Stimulated activated CD4-positive, alpha-beta T cell treated with anti-CD3 and anti-CD28 coated beads, Interleukin-2, amount 100 ng/mL, for 48 hours (primary cell): Measurements from ENCODE around the gene LMO7.
"Not testable (repeated sequence)": the region's sequence is repeated elsewhere in the genome, so short reads cannot be mapped to it uniquely, and the experiment has no call there.

Source experiments
- DNase-seq, 2 donors: peaks; one replicate each; pipeline ENCODE4 v3.0.0-alpha.2; 2020

Gene LMO7

GRCh38 chr13:75648446-75648845 lies 12.3 kb downstream of the LMO7 start:
- no peak for DNase-seq

- DNase-seq, result no peak
These were observed 14.9 kb downstream of the LMO7 start for GRCh38 chr13:75651013-75651412.

- no peak for DNase-seq
These were observed 16.6 kb downstream of the LMO7 start for GRCh38 chr13:75652726-75653125.

GRCh38 chr13:75656425-75656989 lies 20.4 kb downstream of the LMO7 start:
- DNase-seq, result no peak

- DNase-seq, result no peak
These were observed 21.0 kb downstream of the LMO7 start for GRCh38 chr13:75657111-75657510.

GRCh38 chr13:75660694-75661093 lies 24.6 kb downstream of the LMO7 start:
- no peak for DNase-seq

GRCh38 chr13:75661443-75661842 lies 25.3 kb downstream of the LMO7 start:
- no peak for DNase-seq

GRCh38 chr13:75666646-75667351 lies 30.7 kb downstream of the LMO7 start:
- DNase-seq, result no peak

GRCh38 chr13:75669706-75670105 lies 33.6 kb downstream of the LMO7 start:
- DNase-seq, result no peak

GRCh38 chr13:75670496-75670895 lies 34.4 kb downstream of the LMO7 start:
- DNase-seq, result no peak

- DNase-seq, result no peak
These were observed 39.3 kb downstream of the LMO7 start for GRCh38 chr13:75675421-75675820.

GRCh38 chr13:75679459-75679858 lies 43.3 kb downstream of the LMO7 start:
- DNase-seq, result no peak

GRCh38 chr13:75680251-75680650 lies 44.1 kb downstream of the LMO7 start:
- not testable (repeated sequence) for DNase-seq

- no peak for DNase-seq
These were observed 46.2 kb downstream of the LMO7 start for GRCh38 chr13:75682326-75682725.

GRCh38 chr13:75685239-75685697 lies 49.1 kb downstream of the LMO7 start:
- DNase-seq, result no peak

GRCh38 chr13:75687150-75687763 lies 51.1 kb downstream of the LMO7 start:
- DNase-seq, result no peak

GRCh38 chr13:75689686-75690085 lies 53.6 kb downstream of the LMO7 start:
- DNase-seq, result no peak

- DNase-seq, result no peak
These were observed 54.5 kb downstream of the LMO7 start for GRCh38 chr13:75690607-75691006.

- DNase-seq, result no peak
These were observed 55.1 kb downstream of the LMO7 start for GRCh38 chr13:75691183-75691582.

GRCh38 chr13:75693227-75693626 lies 57.1 kb downstream of the LMO7 start:
- DNase-seq, result no peak

GRCh38 chr13:75694722-75695121 lies 58.6 kb downstream of the LMO7 start:
- no peak for DNase-seq

GRCh38 chr13:75695908-75696307 lies 59.8 kb downstream of the LMO7 start:
- DNase-seq, result peak; percentile 73 to 77

- DNase-seq, result no peak
These were observed 62.9 kb downstream of the LMO7 start for GRCh38 chr13:75699062-75699461.

GRCh38 chr13:75699717-75700116 lies 63.6 kb downstream of the LMO7 start:
- DNase-seq, result not testable (repeated sequence)
